Colonic mucosa (tissue), 4 donors: Measurements from ENCODE around the gene UBE2QL1. TPM values are rescaled to one million over a fixed set of nuclear protein-coding genes. Genes with fewer than 3 reads are reported as not detected.

ENCODE experiments used
- DNase-seq: peaks from one replicate; pipeline ENCODE4 v3.0.0-alpha.2; 2020
- H3K27ac ChIP-seq: fragments of 200-600 bp; one replicate; pipeline ENCODE4 v1.8.0; 2021
- H3K27me3 ChIP-seq: fragments of 200-600 bp; one replicate; pipeline ENCODE4 v1.8.0; 2021
- H3K36me3 ChIP-seq: fragments of 200-600 bp; one replicate; pipeline ENCODE4 v1.8.0; 2021
- H3K4me1 ChIP-seq: fragments of 200-600 bp; one replicate; pipeline ENCODE4 v1.8.0; 2021; ENCODE audit warnings: mild to moderate bottlenecking
- H3K4me3 ChIP-seq: fragments of 200-600 bp; one replicate; pipeline ENCODE4 v1.8.0; 2021
- H3K9ac ChIP-seq, 2 donors: one replicate each; pipeline ENCODE4 v1.7.0; 2013; ENCODE audit warnings: control low read depth in 2 of 2, low read depth in 2 of 2, low read length in 2 of 2
- H3K9me3 ChIP-seq: fragments of 200-600 bp; one replicate; pipeline ENCODE4 v1.8.0; 2021
- CTCF ChIP-seq: fragments of 200-600 bp; IDR thresholded peaks from one replicate; pipeline ENCODE4 v1.8.0; 2022; ENCODE audit warnings: antibody characterized with exemption, mild to moderate bottlenecking
- intact Hi-C: fragments of 100-400 bp; cut with DNase I; formaldehyde crosslinking; loops from one replicate; pipeline ENCODE4 v1.14.1; 2022
- total RNA-seq, 2 donors: library from RNA; stranded (reverse); fragmentation: NEBNext Ultra II Directional in 1 of 2; extraction: Animal tissue kit (Norgen Biotek cat#: 25700) in 1 of 2; gene quantifications; one replicate each; pipeline ENCODE4 v1.2.1, GENCODE V29; 2021
- donor health status: healthy.
- donor health status: DM: no; HTN: no; CAD: no.
- donor health status: DM: no; HTN: no; CAD: no.

The UBE2QL1 gene
- total RNA-seq, 2 donors from 2014 or later: 0.12 to 0.35 TPM

- Histone ChIP-seq H3K36me3 (no peaks in the 10 kb centered on the region), H3K9ac (no peak overlapping the region), H3K4me1 (no peaks in the 10 kb centered on the region), H3K27me3 (no peaks in the 10 kb centered on the region), H3K9me3 (no peaks in the 10 kb centered on the region), H3K27ac (no peak overlapping the region), H3K4me3 (no peak overlapping the region)
- intact Hi-C loops: no loop called here
- TF ChIP-seq CTCF: no peak
- DNase-seq: no peak
These were observed 37.4 kb downstream of the UBE2QL1 start for GRCh38 chr5:6486074-6486473.

- H3K9me3 ChIP-seq: no peaks in the 10 kb centered on the region
- H3K27me3 ChIP-seq: no peaks in the 10 kb centered on the region
- no peaks in the 10 kb centered on the region for H3K36me3 ChIP-seq
- no peak overlapping the region for H3K4me3 ChIP-seq
- H3K9ac ChIP-seq: no peak overlapping the region
- DNase-seq: no peak
- no peak overlapping the region for H3K27ac ChIP-seq
- TF ChIP-seq CTCF: no peak
- H3K4me1 ChIP-seq: no peaks in the 10 kb centered on the region
- intact Hi-C loops: no loop called here
These were observed 38.4 kb downstream of the UBE2QL1 start for GRCh38 chr5:6487081-6487480.

GRCh38 chr5:6488021-6488420 lies 39.4 kb downstream of the UBE2QL1 start:
- Histone ChIP-seq H3K36me3 (no peaks in the 10 kb centered on the region), H3K4me3 (no peak overlapping the region), H3K4me1 (no peaks in the 10 kb centered on the region), H3K27ac (no peak overlapping the region), H3K9me3 (no peaks in the 10 kb centered on the region), H3K27me3 (no peaks in the 10 kb centered on the region), H3K9ac (no peak overlapping the region)
- DNase-seq: no peak
- intact Hi-C loops: no loop called here
- TF ChIP-seq CTCF: no peak

GRCh38 chr5:6489643-6490185 lies 41.1 kb downstream of the UBE2QL1 start:
- H3K27ac ChIP-seq: no peak overlapping the region
- H3K9me3 ChIP-seq: no peaks in the 10 kb centered on the region
- intact Hi-C loops: no loop called here
- no peak for DNase-seq
- H3K27me3 ChIP-seq: no peaks in the 10 kb centered on the region
- no peak overlapping the region for H3K9ac ChIP-seq
- no peak for TF ChIP-seq CTCF
- no peaks in the 10 kb centered on the region for H3K36me3 ChIP-seq
- H3K4me1 ChIP-seq: no peaks in the 10 kb centered on the region
- no peak overlapping the region for H3K4me3 ChIP-seq

GRCh38 chr5:6490246-6490645 lies 41.6 kb downstream of the UBE2QL1 start:
- no peaks in the 10 kb centered on the region for H3K36me3 ChIP-seq
- H3K9ac ChIP-seq: no peak overlapping the region
- no peak overlapping the region for H3K4me3 ChIP-seq
- no peaks in the 10 kb centered on the region for H3K9me3 ChIP-seq
- no peak for TF ChIP-seq CTCF
- no peaks in the 10 kb centered on the region for H3K4me1 ChIP-seq
- intact Hi-C loops: no loop called here
- DNase-seq: no peak
- no peak overlapping the region for H3K27ac ChIP-seq
- H3K27me3 ChIP-seq: no peaks in the 10 kb centered on the region

- DNase-seq: no peak
- Histone ChIP-seq H3K36me3 (no peaks in the 10 kb centered on the region), H3K27me3 (no peaks in the 10 kb centered on the region), H3K9ac (no peak overlapping the region), H3K9me3 (no peaks in the 10 kb centered on the region), H3K27ac (no peak overlapping the region), H3K4me1 (no peaks in the 10 kb centered on the region), H3K4me3 (no peak overlapping the region)
- intact Hi-C loops: no loop called here
- TF ChIP-seq CTCF: no peak
These were observed 42.0 kb downstream of the UBE2QL1 start for GRCh38 chr5:6490693-6491092.
